Bronchial epithelial cell (primary cell): ENCODE data around the gene RPF1. TPM values are rescaled to one million over a fixed set of nuclear protein-coding genes. Genes with fewer than 3 reads are reported as not detected.
A peak's percentile ranks its signal among the peaks of the same experiment; 100 is the strongest.

Experiments
- DNase-seq: peaks from one replicate; pipeline ENCODE4 v3.0.0-alpha.2; 2010; ENCODE audit warnings: low read depth
- FAIRE-seq: peaks from 2 replicates; lab custom pipeline; 2011; peaks lifted over from hg19 to GRCh38; lab: Jason Lieb, UNC
- H3K27me3 ChIP-seq: 2 replicates; pipeline ENCODE4 v1.5.1; 2011; ENCODE audit warnings: low read length; ENCODE audit not compliant: control insufficient read depth, insufficient read depth
- H3K36me3 ChIP-seq: 2 replicates; pipeline ENCODE4 v1.5.1; 2011; ENCODE audit warnings: low read length; ENCODE audit not compliant: control insufficient read depth, insufficient read depth
- H3K4me3 ChIP-seq: 2 replicates; pipeline ENCODE4 v1.5.1; 2011; ENCODE audit warnings: mild to moderate bottlenecking, low read depth, low read length, control low read depth
- total RNA-seq: library from RNA; depleted of rRNA; stranded (reverse); fragments of >200 nt; gene quantifications from 2 replicates; pipeline ENCODE4 v1.2.1, GENCODE V29; 2014
- TF ChIP-seq, protein P1 (sequence below): IDR thresholded peaks from 2 replicates; pipeline ENCODE4 v1.5.1; 2011; ENCODE audit warnings: mild to moderate bottlenecking, moderate library complexity, low read length, control low read depth, inconsistent platforms; ENCODE audit not compliant: insufficient read depth, severe bottlenecking

RPF1 gene
- total RNA-seq, 1 donor from 2014 or later = 31.6 TPM

DNA sequence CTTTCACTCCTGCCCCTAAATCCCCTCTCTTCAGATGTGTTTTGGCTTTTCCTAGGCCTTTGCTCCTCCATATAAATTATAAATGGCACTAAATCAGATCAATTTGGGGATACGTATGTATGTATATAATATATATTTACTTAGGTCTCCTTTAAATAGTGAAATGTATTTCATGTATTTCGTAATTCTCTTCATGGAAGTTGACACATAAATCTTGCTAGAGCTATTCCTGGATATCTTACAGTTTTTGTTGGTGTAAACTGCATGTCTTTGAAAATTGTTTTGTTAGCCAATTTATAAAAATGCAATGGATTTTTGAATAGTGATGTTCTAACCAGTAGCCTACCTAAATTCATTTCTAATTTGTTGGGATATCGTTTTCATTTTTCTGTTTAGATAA lies 9.0 kb downstream of the RPF1 start:
- FAIRE-seq (no peak), DNase-seq (no peak)
- no peak overlapping the region for H3K4me3 ChIP-seq
- TF ChIP-seq, protein P1, sequence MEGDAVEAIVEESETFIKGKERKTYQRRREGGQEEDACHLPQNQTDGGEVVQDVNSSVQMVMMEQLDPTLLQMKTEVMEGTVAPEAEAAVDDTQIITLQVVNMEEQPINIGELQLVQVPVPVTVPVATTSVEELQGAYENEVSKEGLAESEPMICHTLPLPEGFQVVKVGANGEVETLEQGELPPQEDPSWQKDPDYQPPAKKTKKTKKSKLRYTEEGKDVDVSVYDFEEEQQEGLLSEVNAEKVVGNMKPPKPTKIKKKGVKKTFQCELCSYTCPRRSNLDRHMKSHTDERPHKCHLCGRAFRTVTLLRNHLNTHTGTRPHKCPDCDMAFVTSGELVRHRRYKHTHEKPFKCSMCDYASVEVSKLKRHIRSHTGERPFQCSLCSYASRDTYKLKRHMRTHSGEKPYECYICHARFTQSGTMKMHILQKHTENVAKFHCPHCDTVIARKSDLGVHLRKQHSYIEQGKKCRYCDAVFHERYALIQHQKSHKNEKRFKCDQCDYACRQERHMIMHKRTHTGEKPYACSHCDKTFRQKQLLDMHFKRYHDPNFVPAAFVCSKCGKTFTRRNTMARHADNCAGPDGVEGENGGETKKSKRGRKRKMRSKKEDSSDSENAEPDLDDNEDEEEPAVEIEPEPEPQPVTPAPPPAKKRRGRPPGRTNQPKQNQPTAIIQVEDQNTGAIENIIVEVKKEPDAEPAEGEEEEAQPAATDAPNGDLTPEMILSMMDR = no peak
- H3K36me3 ChIP-seq = peaks cover 7% of the 10 kb centered on the region
- no peaks in the 10 kb centered on the region for H3K27me3 ChIP-seq

DNA sequence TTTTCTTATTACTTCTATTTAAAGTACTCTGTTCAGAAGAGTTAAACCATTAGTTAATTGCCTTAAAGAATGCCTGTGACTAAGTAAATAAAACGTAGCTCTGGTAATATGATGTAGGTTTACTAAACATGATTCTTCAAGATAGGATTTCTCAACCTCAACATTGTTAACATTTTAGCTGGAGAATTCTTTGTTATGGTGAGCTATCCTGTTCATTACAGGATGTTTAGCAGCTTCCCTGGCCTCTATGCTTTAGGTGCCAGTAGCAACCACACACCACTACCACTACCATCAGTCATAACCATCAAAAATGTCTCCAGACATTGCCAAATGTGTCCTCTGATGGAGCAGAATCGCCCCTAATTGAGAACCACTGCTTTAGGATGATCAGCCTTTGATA lies 10.7 kb downstream of the RPF1 start:
- TF ChIP-seq, protein P1 = no peak
- Histone ChIP-seq H3K36me3 (peaks cover 6% of the 10 kb centered on the region), H3K4me3 (no peak overlapping the region), H3K27me3 (no peaks in the 10 kb centered on the region)
- DNase-seq (no peak), FAIRE-seq (no peak)

DNA sequence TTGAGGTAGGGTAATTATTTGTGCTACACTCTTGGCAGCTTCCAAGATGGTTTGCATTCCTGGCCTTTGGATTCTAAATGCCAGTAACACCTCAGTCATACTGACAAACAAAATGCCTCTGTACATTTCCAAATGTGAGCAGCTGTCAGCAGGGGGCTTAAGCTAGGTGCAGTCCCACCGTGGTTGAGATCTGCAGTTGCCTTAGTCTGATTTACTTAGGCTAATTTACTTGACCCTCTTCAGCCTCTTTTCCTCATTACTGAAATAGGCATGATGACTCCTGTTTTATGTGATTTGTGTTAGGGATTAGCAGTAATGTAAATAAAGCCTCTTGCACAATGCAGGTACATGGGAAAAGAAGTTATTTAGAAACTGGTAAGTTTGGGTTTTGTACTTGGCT lies 13.7 kb downstream of the RPF1 start:
- H3K36me3 ChIP-seq = peaks cover 7% of the 10 kb centered on the region
- DNase-seq (peak; percentile 65), FAIRE-seq (no peak)

DNA sequence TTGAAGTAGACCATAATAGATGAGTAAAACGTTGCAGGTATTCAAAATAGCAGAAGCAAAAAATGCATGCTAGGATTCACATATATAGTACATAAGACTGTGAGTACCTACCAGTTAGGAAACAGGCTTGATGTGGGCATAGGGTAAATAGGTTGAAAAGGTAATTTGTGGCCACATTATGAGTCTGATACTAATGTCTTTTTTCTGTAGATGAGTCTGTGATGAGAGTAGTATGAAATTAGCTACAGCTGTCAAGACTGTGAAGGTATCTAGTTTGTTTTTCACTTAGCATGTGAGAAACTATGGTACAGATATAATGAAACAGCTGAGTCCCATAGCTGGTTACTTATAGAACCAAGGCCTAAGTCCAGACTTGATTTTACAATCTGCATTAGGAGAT lies 14.7 kb downstream of the RPF1 start:
- no peak for DNase-seq
- Histone ChIP-seq H3K4me3 (no peak overlapping the region), H3K36me3 (peaks cover 9% of the 10 kb centered on the region), H3K27me3 (no peaks in the 10 kb centered on the region)
- no peak for FAIRE-seq
- TF ChIP-seq, protein P1 = no peak

More for the DNA sequence above, 13.7 kb downstream of the RPF1 start:
- Histone ChIP-seq H3K27me3 (no peaks in the 10 kb centered on the region), H3K4me3 (no peak overlapping the region)
- TF ChIP-seq, protein P1 = no peak

DNA sequence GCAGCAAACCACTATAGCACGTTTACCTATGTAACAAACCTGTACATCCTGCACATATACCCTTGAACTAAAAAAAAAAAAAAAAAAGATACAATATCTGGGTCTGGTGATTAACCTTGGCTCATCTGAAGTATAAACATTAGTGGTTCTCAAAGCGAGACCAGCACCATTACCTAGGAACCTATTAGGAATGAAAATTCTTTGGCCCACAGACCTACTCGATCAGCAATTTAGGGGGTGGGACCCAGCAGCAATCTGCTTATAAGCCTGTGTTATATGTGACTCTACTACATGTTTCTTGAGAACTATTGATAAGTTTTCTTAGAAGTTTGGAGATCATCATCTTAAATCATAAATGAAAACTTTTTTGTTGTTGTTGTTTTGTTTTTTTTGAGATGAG lies 17.4 kb downstream of the RPF1 start:
- H3K4me3 ChIP-seq = no peak overlapping the region
- no peak for FAIRE-seq
- no peak for DNase-seq
- no peaks in the 10 kb centered on the region for H3K27me3 ChIP-seq
- peaks cover 6% of the 10 kb centered on the region for H3K36me3 ChIP-seq
- TF ChIP-seq, protein P1 = no peak

DNA sequence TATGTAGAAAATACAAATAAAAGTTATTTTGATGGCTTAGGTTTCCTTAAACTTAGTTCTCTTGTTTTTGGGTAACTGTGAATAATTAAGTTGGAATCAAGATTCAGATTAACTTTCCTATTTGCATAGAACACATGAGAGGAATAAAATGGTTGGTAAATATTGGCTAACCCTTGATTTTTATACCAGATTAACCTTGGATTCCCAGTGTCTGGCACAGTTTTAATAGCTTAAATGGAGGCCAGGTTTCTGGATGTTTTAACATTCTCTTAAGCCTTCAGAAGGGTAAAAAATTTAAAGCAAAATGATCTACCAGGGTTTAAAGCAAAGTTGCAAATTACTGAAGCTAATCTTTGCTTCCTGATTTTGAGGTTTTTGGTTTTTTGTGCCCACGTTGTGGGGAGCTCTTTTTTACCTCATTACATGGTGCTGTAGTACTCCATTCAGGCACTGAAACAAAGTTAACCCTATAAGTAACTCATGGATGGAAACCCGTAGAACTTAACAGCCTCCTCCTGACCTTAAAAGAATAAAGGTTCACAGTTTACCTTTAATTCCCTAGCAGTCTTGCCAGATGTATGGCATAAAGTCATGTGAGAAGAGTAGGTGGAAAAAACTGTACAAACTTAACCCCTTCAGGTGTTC lies 18.7 kb downstream of the RPF1 start:
- no peak for FAIRE-seq

More for the DNA sequence above, 18.7 kb downstream of the RPF1 start:
- no peaks in the 10 kb centered on the region for H3K27me3 ChIP-seq
- no peak overlapping the region for H3K4me3 ChIP-seq
- TF ChIP-seq, protein P1 = no peak
- H3K36me3 ChIP-seq = peaks cover 7% of the 10 kb centered on the region
- no peak for DNase-seq
